ENCODE results near the gene LSM14A. TPM values are rescaled to one million over a fixed set of nuclear protein-coding genes. Genes with fewer than 3 reads are reported as not detected.

Gene LSM14A
- 100 to 1,000 TPM in 1 of 3 donors, 10 to 100 TPM in 2; 72.5 to 111 (median 85.6) TPM for total RNA-seq
- long read RNA-seq, donor 1, transcript LSM14A-201 (11 exons, 3,424 nt), result minor isoform, 40 of 123 reads
- long read RNA-seq, donor 1, transcript LSM14A-203 (10 exons, 3,596 nt), result major isoform, 57 of 123 reads
- long read RNA-seq, donor 1, partial matches to known transcripts, result 9 of 123 reads
- long read RNA-seq, donor 1, other reads (novel, unspliced or antisense), result 16 of 123 reads
- long read RNA-seq, donor 2, transcript LSM14A-201 (11 exons, 3,424 nt), result minor isoform, 7 of 48 reads
- long read RNA-seq, donor 2, transcript LSM14A-203 (10 exons, 3,596 nt), result major isoform, 16 of 48 reads
- long read RNA-seq, donor 2, partial matches to known transcripts, result 12 of 48 reads
- long read RNA-seq, donor 2, other reads (novel, unspliced or antisense), result 13 of 48 reads

DNA sequence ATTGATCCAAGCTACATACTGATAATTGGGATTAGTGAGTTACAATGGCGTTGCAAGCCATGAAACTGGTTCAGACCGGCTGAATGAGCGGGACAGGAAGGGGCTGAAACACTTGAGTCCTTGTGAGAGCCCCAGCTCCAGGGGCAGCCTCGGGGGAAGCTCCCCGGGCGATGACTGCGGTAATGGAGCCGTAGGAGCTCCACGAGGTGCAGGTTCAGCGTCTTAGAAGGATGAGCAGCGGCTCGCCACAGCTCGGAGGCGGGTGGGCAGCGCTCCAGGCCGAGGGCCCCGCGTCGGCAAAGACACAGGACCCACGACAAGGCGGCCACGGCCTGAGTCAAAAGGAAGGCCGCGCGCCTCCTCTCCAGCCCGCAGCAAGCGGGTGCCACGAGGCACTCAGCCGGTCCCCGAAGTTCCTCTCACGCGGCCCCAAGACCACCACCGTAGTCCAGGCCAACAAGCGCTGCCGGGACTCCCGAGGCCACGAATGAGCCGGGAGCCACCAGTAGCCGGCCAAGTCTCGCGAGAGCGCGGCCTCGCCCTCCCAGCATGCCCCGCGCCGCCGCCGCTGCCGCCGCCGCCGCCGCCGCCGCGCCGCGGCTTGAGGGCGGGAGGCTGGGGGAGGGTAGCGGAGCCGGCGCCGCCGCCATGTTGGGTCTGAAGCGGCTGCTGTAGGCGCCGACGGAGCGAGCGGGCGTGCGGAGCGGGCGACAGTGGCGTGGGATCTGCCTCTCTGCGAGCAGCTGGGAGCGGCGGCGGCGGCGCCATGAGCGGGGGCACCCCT is at the start of gene LSM14A:
LSM14A (plus strand) TSS at position 628 of the 784 bp plus-strand sequence; CDS start at position 767, 139 bp downstream.
- H3K4me1 ChIP-seq (ENCODE audit: low read depth), result peaks cover 32% of the 10 kb centered on the region
- intact Hi-C loops (cut with DNase I, micrococcal nuclease), result no loop called here

DNA sequence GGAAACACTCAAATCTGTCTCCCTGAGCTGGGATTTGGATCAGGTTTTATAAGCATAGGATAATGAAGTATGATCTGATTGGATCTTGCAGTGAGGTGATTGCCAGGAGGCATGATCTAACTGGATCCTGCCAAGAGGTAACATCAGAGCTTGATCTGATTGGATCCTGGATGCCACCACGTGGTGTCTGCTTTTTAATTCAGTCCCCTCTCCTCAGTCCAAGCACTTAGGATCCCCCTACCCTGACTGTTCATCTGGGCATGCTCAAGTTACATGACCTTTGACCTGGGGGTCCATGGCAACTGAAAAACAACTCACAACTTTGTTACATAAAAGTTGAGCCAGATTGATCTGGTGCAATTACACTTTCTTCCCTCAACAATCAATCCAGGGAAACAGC is 47.5 kb upstream of the LSM14A start:
- no peak for DNase-seq
- H3K4me3 ChIP-seq, result no peak overlapping the region
- no peak for ATAC-seq
- intact Hi-C loops (cut with DNase I, micrococcal nuclease), result no loop called here
- H3K9me3 ChIP-seq, result no peaks in the 10 kb centered on the region
- TF ChIP-seq, protein P1, sequence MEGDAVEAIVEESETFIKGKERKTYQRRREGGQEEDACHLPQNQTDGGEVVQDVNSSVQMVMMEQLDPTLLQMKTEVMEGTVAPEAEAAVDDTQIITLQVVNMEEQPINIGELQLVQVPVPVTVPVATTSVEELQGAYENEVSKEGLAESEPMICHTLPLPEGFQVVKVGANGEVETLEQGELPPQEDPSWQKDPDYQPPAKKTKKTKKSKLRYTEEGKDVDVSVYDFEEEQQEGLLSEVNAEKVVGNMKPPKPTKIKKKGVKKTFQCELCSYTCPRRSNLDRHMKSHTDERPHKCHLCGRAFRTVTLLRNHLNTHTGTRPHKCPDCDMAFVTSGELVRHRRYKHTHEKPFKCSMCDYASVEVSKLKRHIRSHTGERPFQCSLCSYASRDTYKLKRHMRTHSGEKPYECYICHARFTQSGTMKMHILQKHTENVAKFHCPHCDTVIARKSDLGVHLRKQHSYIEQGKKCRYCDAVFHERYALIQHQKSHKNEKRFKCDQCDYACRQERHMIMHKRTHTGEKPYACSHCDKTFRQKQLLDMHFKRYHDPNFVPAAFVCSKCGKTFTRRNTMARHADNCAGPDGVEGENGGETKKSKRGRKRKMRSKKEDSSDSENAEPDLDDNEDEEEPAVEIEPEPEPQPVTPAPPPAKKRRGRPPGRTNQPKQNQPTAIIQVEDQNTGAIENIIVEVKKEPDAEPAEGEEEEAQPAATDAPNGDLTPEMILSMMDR (IDR thresholded peaks at IDR 0.05), result no peak
- no peaks in the 10 kb centered on the region for H3K36me3 ChIP-seq (ENCODE audit: low read depth)
- H3K4me1 ChIP-seq (ENCODE audit: low read depth), result no peaks in the 10 kb centered on the region

More for the DNA sequence above, at the start of gene LSM14A:
- ATAC-seq (peak; percentile 96), DNase-seq (peak; percentile 95 to 96 (median 95))
- peak within 1 kb of the TSS; percentile 94 for H3K4me3 ChIP-seq
- TF ChIP-seq, protein P1 (IDR thresholded peaks at IDR 0.05), result no peak
- H3K9me3 ChIP-seq, result no peaks in the 10 kb centered on the region
- H3K36me3 ChIP-seq (ENCODE audit: low read depth), result no peaks in the 10 kb centered on the region

DNA sequence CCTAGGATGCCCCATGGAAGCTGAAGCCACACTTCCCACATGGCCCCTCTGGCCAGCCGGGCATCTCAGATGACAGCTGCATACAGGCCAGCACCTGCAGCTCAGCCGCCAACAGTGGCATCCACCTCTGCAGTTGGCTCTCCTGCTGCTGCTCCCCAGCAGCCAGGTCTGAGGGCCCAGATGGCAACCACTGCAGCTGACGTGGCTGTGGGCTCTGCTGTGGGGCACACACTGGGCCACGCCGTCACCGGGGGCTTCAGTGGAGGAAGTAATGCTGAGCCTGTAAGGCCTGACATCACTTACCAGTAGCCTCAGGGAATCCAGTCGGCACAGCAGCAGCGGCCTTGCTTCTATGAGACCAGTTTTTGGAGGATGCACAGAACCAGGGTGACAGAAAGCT is 45.3 kb upstream of the LSM14A start:
- Histone ChIP-seq H3K36me3 (ENCODE audit: low read depth) (no peaks in the 10 kb centered on the region), H3K9me3 (no peaks in the 10 kb centered on the region), H3K4me3 (no peak overlapping the region), H3K4me1 (ENCODE audit: low read depth) (no peaks in the 10 kb centered on the region)
- intact Hi-C loops (cut with DNase I, micrococcal nuclease), result no loop called here
- TF ChIP-seq, protein P1 (IDR thresholded peaks at IDR 0.05), result no peak
- ATAC-seq, result no peak
- no peak for DNase-seq

DNA sequence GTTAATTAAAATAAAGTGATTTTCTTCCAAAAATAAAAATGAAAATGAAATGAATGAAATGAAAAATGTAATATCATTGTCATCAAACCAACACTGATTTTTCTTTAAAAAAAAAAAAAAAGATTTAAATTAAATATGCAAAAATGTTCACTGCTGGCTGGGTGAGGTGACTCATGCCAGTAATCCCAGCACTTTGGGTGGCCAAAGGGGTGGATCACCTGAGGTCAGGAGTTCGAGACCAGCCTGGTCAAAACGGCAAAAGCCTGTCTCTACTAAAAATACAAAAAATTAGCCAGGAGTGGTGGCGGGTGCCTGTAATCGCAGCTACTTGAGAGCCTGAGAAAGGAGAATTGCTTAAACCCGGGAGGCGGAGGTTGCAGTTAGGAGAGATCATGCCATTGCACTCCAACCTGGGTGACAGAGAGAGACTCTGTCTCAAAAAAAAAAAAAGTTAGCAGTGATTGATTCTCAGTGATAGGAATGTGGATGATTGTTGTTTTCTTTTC is 44.6 kb upstream of the LSM14A start:
- intact Hi-C loops (cut with DNase I, micrococcal nuclease), result no loop called here
- H3K4me3 ChIP-seq, result no peak overlapping the region
- DNase-seq (no peak), ATAC-seq (no peak)
- H3K4me1 ChIP-seq (ENCODE audit: low read depth), result no peaks in the 10 kb centered on the region
- H3K36me3 ChIP-seq (ENCODE audit: low read depth), result no peaks in the 10 kb centered on the region
- H3K9me3 ChIP-seq, result no peaks in the 10 kb centered on the region
- TF ChIP-seq, protein P1 (IDR thresholded peaks at IDR 0.05), result no peak

DNA sequence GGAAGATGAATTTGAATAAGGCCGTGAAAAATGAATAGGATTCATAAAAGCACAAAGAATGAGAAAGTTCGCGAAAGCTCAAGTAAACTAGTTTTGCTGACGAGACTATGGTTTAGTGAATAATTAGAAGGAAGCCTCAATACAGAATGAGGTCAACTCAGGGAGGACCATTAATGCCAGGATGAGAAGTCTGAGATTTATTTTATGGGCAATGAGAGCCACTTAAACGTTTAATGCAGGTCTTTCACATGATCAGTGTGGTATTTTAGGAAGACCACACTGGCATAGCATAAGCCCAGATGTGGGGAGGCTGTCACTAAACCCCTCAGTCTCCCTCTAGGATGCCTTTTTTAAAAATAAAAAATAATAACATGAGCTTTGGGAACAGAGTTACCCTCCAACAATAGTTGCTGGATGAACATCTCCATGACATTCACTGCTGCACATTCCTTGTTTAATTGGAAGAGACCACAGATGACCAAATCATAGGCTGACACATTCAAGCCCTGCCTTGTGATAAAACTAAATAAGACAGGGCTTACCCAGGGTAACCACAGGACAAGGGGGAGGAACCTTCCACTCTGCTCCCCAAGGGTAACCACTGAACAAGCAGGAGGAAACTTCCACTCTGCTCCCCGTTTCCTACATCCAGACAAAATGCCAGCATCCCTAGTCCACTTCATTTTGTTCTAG is 43.6 kb upstream of the LSM14A start:
- no peaks in the 10 kb centered on the region for H3K4me1 ChIP-seq (ENCODE audit: low read depth)
- ATAC-seq (no peak), DNase-seq (no peak)
- H3K36me3 ChIP-seq (ENCODE audit: low read depth), result no peaks in the 10 kb centered on the region
- intact Hi-C loops (cut with DNase I, micrococcal nuclease), result no loop called here
- H3K4me3 ChIP-seq, result no peak overlapping the region
- TF ChIP-seq, protein P1 (IDR thresholded peaks at IDR 0.05), result no peak
- no peaks in the 10 kb centered on the region for H3K9me3 ChIP-seq
